ENCODE data around the gene CCDC9.

DNA sequence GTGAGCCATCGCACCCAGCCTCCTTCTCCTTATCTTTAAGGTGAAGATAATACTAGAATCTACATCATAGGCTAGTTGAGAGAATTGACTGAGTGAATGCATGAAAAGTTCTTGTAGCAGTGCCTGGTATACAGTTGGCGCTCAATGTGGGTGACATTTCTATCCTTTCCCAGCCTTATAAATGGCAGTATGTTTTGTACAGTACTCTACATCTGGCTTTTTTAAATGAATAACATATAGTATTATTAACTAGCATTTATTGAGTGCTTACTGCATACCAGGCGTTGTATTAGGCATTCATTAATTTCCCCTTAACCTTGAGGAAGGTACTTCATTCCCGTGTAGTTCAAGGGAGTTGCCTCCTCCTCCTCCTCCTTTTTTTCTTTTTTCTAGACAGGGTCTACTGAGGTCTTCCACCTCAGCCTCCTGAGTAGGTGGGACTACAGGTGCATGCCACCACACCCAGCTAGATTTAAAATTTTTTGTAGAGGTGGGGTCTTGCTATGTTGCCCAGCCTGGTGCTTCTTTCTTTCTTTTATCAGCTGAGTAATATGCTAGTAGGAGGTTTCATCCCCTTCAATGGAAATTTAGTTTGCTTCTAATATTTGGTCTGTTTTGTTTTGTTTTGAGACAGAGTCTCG lies 56.2 kb downstream of the CCDC9 start:
- no peak for TF ChIP-seq PATZ1 (CRISPR knock-in tag; IDR thresholded peaks at IDR 0.05; ENCODE audit: borderline replicate concordance)
- no peak for TF ChIP-seq ZC3H10 (CRISPR knock-in tag; IDR thresholded peaks at IDR 0.05)
- TF ChIP-seq GLIS3 (CRISPR knock-in tag; IDR thresholded peaks at IDR 0.05), result no peak
- no peak for TF ChIP-seq PPARA (CRISPR knock-in tag; IDR thresholded peaks at IDR 0.05; ENCODE audit: borderline replicate concordance)

Data from SK-N-SH treated with all-trans-retinoic acid at 6 μM for 48 hours (cell line).